Sciatic nerve (tissue), 2 donors: Measurements from ENCODE around the gene TM2D3. TPM values are rescaled to one million over a fixed set of nuclear protein-coding genes. Genes with fewer than 3 reads are reported as not detected.
"Not testable (repeated sequence)": the region's sequence is repeated elsewhere in the genome, so short reads cannot be mapped to it uniquely, and the experiment has no call there.

Experiments
- ATAC-seq: fragments of 200-7000 bp; cut with Tn5 transposase; one replicate; pipeline ENCODE4 v1.9.1; 2020; ENCODE audit warnings: mild to moderate bottlenecking, moderate library complexity
- DNase-seq: peaks from one replicate; pipeline ENCODE4 v3.0.0-alpha.2; 2020; ENCODE audit warnings: low spot score
- intact Hi-C: fragments of 100-400 bp; cut with DNase I; formaldehyde crosslinking; loops from one replicate; pipeline ENCODE4 v1.14.2; 2022
- total RNA-seq: library from RNA; stranded (reverse); fragmentation: NEBNext Ultra II Directional; extraction: Animal tissue kit (Norgen Biotek cat#: 25700); gene quantifications from one replicate; pipeline ENCODE4 v1.2.1, GENCODE V29; 2021
- donor health status: DM: no; HTN: no; CAD: no.
- donor health status: DM: no; HTN: no; CAD: no.

The TM2D3 gene
- total RNA-seq, 1 donor from 2014 or later, result 57.2 TPM

- ATAC-seq (no peak), DNase-seq (no peak)
- intact Hi-C loops, result no loop called here
Measured at GRCh38 chr15:101635944-101636727, 16.0 kb downstream of the TM2D3 start.

- intact Hi-C loops, result no loop called here
- no peak for ATAC-seq
- no peak for DNase-seq
Measured at GRCh38 chr15:101633356-101633755, 18.8 kb downstream of the TM2D3 start.

GRCh38 chr15:101626729-101627128, 25.5 kb downstream of the TM2D3 start:
- ATAC-seq, intact Hi-C loops, DNase-seq: not testable (repeated sequence)

- no peak for DNase-seq
- intact Hi-C loops, result no loop called here
- ATAC-seq, result no peak
Measured at GRCh38 chr15:101625980-101626379, 26.2 kb downstream of the TM2D3 start.

GRCh38 chr15:101625184-101625583, 27.0 kb downstream of the TM2D3 start:
- intact Hi-C loops, result no loop called here
- DNase-seq, result no peak
- no peak for ATAC-seq

GRCh38 chr15:101623367-101624304, 28.5 kb downstream of the TM2D3 start:
- ATAC-seq, result no peak
- no peak for DNase-seq
- intact Hi-C loops, result no loop called here

GRCh38 chr15:101621961-101622360, 30.2 kb downstream of the TM2D3 start:
- intact Hi-C loops, result no loop called here
- DNase-seq, result no peak
- ATAC-seq, result no peak

- DNase-seq (no peak), ATAC-seq (no peak)
- intact Hi-C loops, result no loop called here
Measured at GRCh38 chr15:101620671-101621070, 31.5 kb downstream of the TM2D3 start.

- intact Hi-C loops, result no loop called here
- ATAC-seq (no peak), DNase-seq (no peak)
Measured at GRCh38 chr15:101619615-101619865, 32.6 kb downstream of the TM2D3 start.

GRCh38 chr15:101618851-101619614, 33.1 kb downstream of the TM2D3 start:
- no peak for DNase-seq

GRCh38 chr15:101618076-101618475, 34.1 kb downstream of the TM2D3 start:
- DNase-seq (no peak), ATAC-seq (no peak)
- intact Hi-C loops, result no loop called here

More at GRCh38 chr15:101618851-101619614, 33.1 kb downstream of the TM2D3 start:
- intact Hi-C loops, result no loop called here
- no peak for ATAC-seq

- no peak for ATAC-seq
- intact Hi-C loops, result no loop called here
- DNase-seq, result no peak
Measured at GRCh38 chr15:101617390-101617965, 34.7 kb downstream of the TM2D3 start.

GRCh38 chr15:101615986-101616848, 36.0 kb downstream of the TM2D3 start:
- ATAC-seq (peak; percentile 69), DNase-seq (no peak)
- intact Hi-C loops, result no loop called here

- DNase-seq, result no peak
Measured at GRCh38 chr15:101615414-101615985, 36.7 kb downstream of the TM2D3 start.

GRCh38 chr15:101614761-101615160, 37.4 kb downstream of the TM2D3 start:
- ATAC-seq (no peak), DNase-seq (no peak)
- intact Hi-C loops, result no loop called here

More at GRCh38 chr15:101615414-101615985, 36.7 kb downstream of the TM2D3 start:
- intact Hi-C loops, result no loop called here
- ATAC-seq, result peak; percentile 31

- no peak for DNase-seq
Measured at GRCh38 chr15:101614001-101614585, 38.1 kb downstream of the TM2D3 start.

GRCh38 chr15:101613130-101614000, 38.8 kb downstream of the TM2D3 start:
- intact Hi-C loops, result no loop called here
- DNase-seq, result peak; percentile 72
- peak; percentile 61 for ATAC-seq

More at GRCh38 chr15:101614001-101614585, 38.1 kb downstream of the TM2D3 start:
- no peak for ATAC-seq
- intact Hi-C loops, result no loop called here
